A673 (cell line): ENCODE results near the gene MYO5A. TPM values are rescaled to one million over a fixed set of nuclear protein-coding genes. Genes with fewer than 3 reads are reported as not detected.

Source experiments
- BruUV-seq: library from RNA; stranded (reverse); fragments of 400-500 nt; replicated peaks from 2 replicates; lab custom pipeline; 2021; lab: Mats Ljungman, UMichigan
- CTCF ChIA-PET: fragments of 300-600 bp; sonication (Branson Sonifier 250); formaldehyde crosslinking; loops from one replicate; lab custom pipeline; 2022; ENCODE audit warnings: antibody characterized with exemption; lab: Charles Lee
- POLR2A ChIA-PET: fragments of 300-600 bp; sonication (Branson Sonifier 250); formaldehyde crosslinking; loops from one replicate; lab custom pipeline; 2022; ENCODE audit warnings: antibody characterized with exemption; ENCODE audit not compliant: low non-redundant PET; lab: Charles Lee
- DNase-seq: peaks from one replicate; pipeline ENCODE4 v3.0.0-alpha.2; 2015; ENCODE audit warnings: low spot score
- H3K27ac ChIP-seq: fragments of 200-600 bp; sonication (generic); 2 replicates; pipeline ENCODE4 v1.5.1; 2016; ENCODE audit warnings: mixed run types, low read depth, mild to moderate bottlenecking, mixed read lengths, antibody characterized with exemption, low read length; ENCODE audit not compliant: poor library complexity, severe bottlenecking
- H3K27me3 ChIP-seq: fragments of 200-600 bp; sonication (generic); replicated peaks from 2 replicates; pipeline ENCODE4 v1.6.1; 2017; ENCODE audit warnings: mixed run types, low read depth, mild to moderate bottlenecking, mixed read lengths, antibody characterized with exemption, low read length; ENCODE audit not compliant: insufficient read depth, poor library complexity
- H3K36me3 ChIP-seq: fragments of 200-600 bp; sonication (generic); 2 replicates; pipeline ENCODE4 v1.6.1; 2016; ENCODE audit warnings: mixed run types, mild to moderate bottlenecking, mixed read lengths, antibody characterized with exemption, low read length; ENCODE audit not compliant: insufficient read depth, poor library complexity, severe bottlenecking
- H3K4me1 ChIP-seq: fragments of 200-600 bp; sonication (generic); 2 replicates; pipeline ENCODE4 v1.6.1; 2017; ENCODE audit warnings: mixed run types, mild to moderate bottlenecking, mixed read lengths, antibody characterized with exemption, low read length; ENCODE audit not compliant: insufficient read depth, poor library complexity, severe bottlenecking
- H3K4me3 ChIP-seq: fragments of 200-600 bp; sonication (generic); 2 replicates; pipeline ENCODE4 v1.5.1; 2016; ENCODE audit warnings: low read depth, mixed run types, mild to moderate bottlenecking, mixed read lengths, low read length; ENCODE audit not compliant: poor library complexity, severe bottlenecking
- H3K9me3 ChIP-seq: fragments of 200-600 bp; sonication (generic); 2 replicates; pipeline ENCODE4 v1.6.1; 2016; ENCODE audit warnings: mixed run types, low read depth, mild to moderate bottlenecking, mixed read lengths, antibody characterized with exemption, low read length; ENCODE audit not compliant: poor library complexity, severe bottlenecking
- CTCF ChIP-seq: fragments of 300-800, 200-600 bp; sonication (generic); conservative IDR thresholded peaks from 2 replicates; pipeline ENCODE4 v1.5.1; 2017; ENCODE audit warnings: low read depth, mild to moderate bottlenecking, antibody characterized with exemption, low read length, moderate library complexity, mixed read lengths
- EZH2 ChIP-seq: fragments of 200-600 bp; sonication (generic); IDR thresholded peaks from 2 replicates; pipeline ENCODE4 v1.6.1; 2017; ENCODE audit warnings: borderline replicate concordance, low read depth, mild to moderate bottlenecking, mixed read lengths, antibody characterized with exemption, low read length; ENCODE audit not compliant: poor library complexity, severe bottlenecking
- intact Hi-C: fragments of 100-400 bp; cut with micrococcal nuclease; formaldehyde crosslinking; loops from one replicate; pipeline ENCODE4 v1.10.0; 2022; ENCODE audit not compliant: unreplicated experiment
- total RNA-seq: library from RNA; stranded (reverse); gene quantifications from 2 replicates; pipeline ENCODE4 v1.2.3, GENCODE V29; 2021

The MYO5A gene
- total RNA-seq, 1 experiment from 2014 or later, result 16.8 TPM

- Histone ChIP-seq H3K9me3 (no peaks in the 10 kb centered on the region), H3K27ac (no peak overlapping the region), H3K36me3 (peaks cover 48% of the 10 kb centered on the region), H3K4me3 (no peak overlapping the region), H3K4me1 (no peaks in the 10 kb centered on the region), H3K27me3 (no peaks in the 10 kb centered on the region)
- TF ChIP-seq EZH2, result no peak
- TF ChIP-seq CTCF, result no peak
- intact Hi-C loops, result no loop called here
- ChIA-PET POLR2A (no interaction called here), CTCF (no interaction called here)
- BruUV-seq, result no TSS peak
- no peak for DNase-seq
Observed at GRCh38 chr15:52546031-52546751, 17.5 kb upstream of the MYO5A start.

- TF ChIP-seq CTCF (no peak), EZH2 (no peak)
- H3K4me1 ChIP-seq, result no peaks in the 10 kb centered on the region
- H3K27ac ChIP-seq, result no peak overlapping the region
- intact Hi-C loops, result no loop called here
- no peak for DNase-seq
- POLR2A ChIA-PET, result no interaction called here
- peaks cover under 1% of the 10 kb centered on the region for H3K27me3 ChIP-seq
- peaks cover under 1% of the 10 kb centered on the region for H3K36me3 ChIP-seq
- H3K4me3 ChIP-seq, result no peak overlapping the region
- no TSS peak for BruUV-seq
- CTCF ChIA-PET, result no interaction called here
- no peaks in the 10 kb centered on the region for H3K9me3 ChIP-seq
Observed at GRCh38 chr15:52540374-52541012, 11.8 kb upstream of the MYO5A start.

GRCh38 chr15:52537459-52537858, 8.8 kb upstream of the MYO5A start:
- Histone ChIP-seq H3K36me3 (no peaks in the 10 kb centered on the region), H3K4me3 (no peak overlapping the region), H3K4me1 (no peaks in the 10 kb centered on the region), H3K9me3 (no peaks in the 10 kb centered on the region), H3K27ac (no peak overlapping the region), H3K27me3 (peaks cover 5% of the 10 kb centered on the region)
- BruUV-seq, result no TSS peak
- TF ChIP-seq CTCF (no peak), EZH2 (no peak)
- ChIA-PET CTCF (no interaction called here), POLR2A (no interaction called here)
- no peak for DNase-seq
- intact Hi-C loops, result no loop called here
